Nephron progenitor cell (in vitro differentiated cells): ENCODE results near the gene WAPL.
"Not testable (repeated sequence)": the region's sequence is repeated elsewhere in the genome, so short reads cannot be mapped to it uniquely, and the experiment has no call there.

Experiments
- DNase-seq: peaks from one replicate; pipeline ENCODE4 v3.0.0; 2021
- H3K27ac Mint-ChIP-seq: 2 replicates; pipeline ENCODE4 v1.8.0; 2021; ENCODE audit warnings: mild to moderate bottlenecking, moderate library complexity, mixed read lengths
- H3K27me3 Mint-ChIP-seq: 2 replicates; pipeline ENCODE4 v1.8.0; 2021; ENCODE audit warnings: mild to moderate bottlenecking, low read depth, mixed read lengths; ENCODE audit not compliant: poor library complexity
- H3K36me3 Mint-ChIP-seq: 2 replicates; pipeline ENCODE4 v1.8.0; 2021; ENCODE audit warnings: low read depth, mixed read lengths
- H3K4me1 Mint-ChIP-seq: 2 replicates; pipeline ENCODE4 v1.8.0; 2021; ENCODE audit warnings: mixed read lengths
- H3K4me3 Mint-ChIP-seq: 2 replicates; pipeline ENCODE4 v1.8.0; 2021; ENCODE audit warnings: mild to moderate bottlenecking, moderate library complexity, mixed read lengths
- H3K9me3 Mint-ChIP-seq: 2 replicates; pipeline ENCODE4 v1.8.0; 2021; ENCODE audit warnings: mild to moderate bottlenecking, moderate library complexity, mixed read lengths
- TF ChIP-seq, protein P1 (sequence below): fragments of 200-600 bp; sonication (generic); IDR thresholded peaks from 2 replicates; pipeline ENCODE4 v1.5.0; 2021; ENCODE audit warnings: antibody characterized with exemption

The WAPL gene

GRCh38 chr10:86521678-86522509 is at the start of gene WAPL:
Gene WAPL (minus strand): TSS chr10:86521792. CDS start chr10:86518069, 3,723 bp downstream.
- H3K4me3 Mint-ChIP-seq = peak within 1 kb of the TSS; percentile 98
- H3K27me3 Mint-ChIP-seq = no peaks in the 10 kb centered on the region
- H3K4me1 Mint-ChIP-seq = peaks cover 55% of the 10 kb centered on the region
- H3K9me3 Mint-ChIP-seq = no peaks in the 10 kb centered on the region
- TF ChIP-seq, protein P1, sequence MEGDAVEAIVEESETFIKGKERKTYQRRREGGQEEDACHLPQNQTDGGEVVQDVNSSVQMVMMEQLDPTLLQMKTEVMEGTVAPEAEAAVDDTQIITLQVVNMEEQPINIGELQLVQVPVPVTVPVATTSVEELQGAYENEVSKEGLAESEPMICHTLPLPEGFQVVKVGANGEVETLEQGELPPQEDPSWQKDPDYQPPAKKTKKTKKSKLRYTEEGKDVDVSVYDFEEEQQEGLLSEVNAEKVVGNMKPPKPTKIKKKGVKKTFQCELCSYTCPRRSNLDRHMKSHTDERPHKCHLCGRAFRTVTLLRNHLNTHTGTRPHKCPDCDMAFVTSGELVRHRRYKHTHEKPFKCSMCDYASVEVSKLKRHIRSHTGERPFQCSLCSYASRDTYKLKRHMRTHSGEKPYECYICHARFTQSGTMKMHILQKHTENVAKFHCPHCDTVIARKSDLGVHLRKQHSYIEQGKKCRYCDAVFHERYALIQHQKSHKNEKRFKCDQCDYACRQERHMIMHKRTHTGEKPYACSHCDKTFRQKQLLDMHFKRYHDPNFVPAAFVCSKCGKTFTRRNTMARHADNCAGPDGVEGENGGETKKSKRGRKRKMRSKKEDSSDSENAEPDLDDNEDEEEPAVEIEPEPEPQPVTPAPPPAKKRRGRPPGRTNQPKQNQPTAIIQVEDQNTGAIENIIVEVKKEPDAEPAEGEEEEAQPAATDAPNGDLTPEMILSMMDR = no peak
- peak within 1 kb of the TSS; percentile 97 for H3K27ac Mint-ChIP-seq
- peak; percentile 96 for DNase-seq
- peaks cover 28% of the 10 kb centered on the region for H3K36me3 Mint-ChIP-seq

DNA sequence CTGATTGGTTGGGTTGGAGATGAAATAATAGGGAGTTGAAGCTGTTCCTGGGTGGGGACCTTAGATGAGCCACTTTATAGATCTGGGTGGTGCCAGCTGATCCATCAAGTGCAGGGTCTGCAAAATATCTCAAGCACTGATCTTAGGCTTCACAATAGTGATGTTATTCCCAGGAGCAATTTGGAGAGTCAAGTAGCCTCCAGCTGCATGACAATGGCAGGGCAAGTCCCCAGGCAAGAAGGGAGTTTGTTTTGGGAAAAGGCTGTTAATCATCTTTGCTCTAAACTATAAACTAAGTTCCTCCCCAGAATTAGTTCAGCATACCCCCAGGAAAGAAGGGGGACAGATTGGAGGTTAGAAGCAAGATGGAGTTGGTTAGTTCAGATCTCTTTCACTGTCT is 47.7 kb upstream of the WAPL start:
- H3K27me3 Mint-ChIP-seq = peaks cover 19% of the 10 kb centered on the region
- H3K4me1 Mint-ChIP-seq = no peaks in the 10 kb centered on the region
- H3K27ac Mint-ChIP-seq = no peak overlapping the region
- H3K36me3 Mint-ChIP-seq = no peaks in the 10 kb centered on the region
- no peak overlapping the region for H3K4me3 Mint-ChIP-seq
- TF ChIP-seq, protein P1 = no peak
- no peak for DNase-seq
- H3K9me3 Mint-ChIP-seq = peaks cover 17% of the 10 kb centered on the region

DNA sequence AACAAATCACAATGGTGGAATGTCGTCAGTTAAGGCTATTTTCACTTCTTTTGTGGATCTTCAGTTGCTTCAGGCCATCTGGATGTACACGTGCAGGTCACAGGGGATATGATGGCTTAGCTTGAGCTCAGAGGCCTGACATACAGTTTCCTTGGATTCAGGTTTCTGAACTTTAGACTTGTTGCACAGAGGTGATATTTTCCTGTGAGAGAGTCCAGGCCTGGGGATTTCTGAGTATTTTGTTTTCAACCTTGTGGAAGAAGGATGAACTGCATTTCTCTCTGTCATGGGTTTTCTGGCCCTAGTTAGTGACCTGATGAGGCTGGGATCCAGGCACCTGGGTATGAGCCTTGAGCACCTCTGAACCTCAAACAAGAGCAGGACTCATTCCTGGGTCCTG is 44.9 kb upstream of the WAPL start:
- DNase-seq, H3K4me3 Mint-ChIP-seq, H3K27ac Mint-ChIP-seq, H3K4me1 Mint-ChIP-seq, H3K36me3 Mint-ChIP-seq: not testable (repeated sequence)
- peaks cover 16% of the 10 kb centered on the region for H3K27me3 Mint-ChIP-seq
- H3K9me3 Mint-ChIP-seq = peaks cover 17% of the 10 kb centered on the region

GRCh38 chr10:86563338-86563737 is 41.7 kb upstream of the WAPL start:
- not testable (repeated sequence) for H3K9me3 Mint-ChIP-seq, DNase-seq, H3K4me1 Mint-ChIP-seq, H3K4me3 Mint-ChIP-seq, H3K36me3 Mint-ChIP-seq, H3K27ac Mint-ChIP-seq, H3K27me3 Mint-ChIP-seq

- DNase-seq, H3K36me3 Mint-ChIP-seq, H3K4me3 Mint-ChIP-seq, H3K27me3 Mint-ChIP-seq, H3K9me3 Mint-ChIP-seq, H3K4me1 Mint-ChIP-seq, H3K27ac Mint-ChIP-seq: not testable (repeated sequence)
Measured at GRCh38 chr10:86558695-86559094, 37.1 kb upstream of the WAPL start.

DNA sequence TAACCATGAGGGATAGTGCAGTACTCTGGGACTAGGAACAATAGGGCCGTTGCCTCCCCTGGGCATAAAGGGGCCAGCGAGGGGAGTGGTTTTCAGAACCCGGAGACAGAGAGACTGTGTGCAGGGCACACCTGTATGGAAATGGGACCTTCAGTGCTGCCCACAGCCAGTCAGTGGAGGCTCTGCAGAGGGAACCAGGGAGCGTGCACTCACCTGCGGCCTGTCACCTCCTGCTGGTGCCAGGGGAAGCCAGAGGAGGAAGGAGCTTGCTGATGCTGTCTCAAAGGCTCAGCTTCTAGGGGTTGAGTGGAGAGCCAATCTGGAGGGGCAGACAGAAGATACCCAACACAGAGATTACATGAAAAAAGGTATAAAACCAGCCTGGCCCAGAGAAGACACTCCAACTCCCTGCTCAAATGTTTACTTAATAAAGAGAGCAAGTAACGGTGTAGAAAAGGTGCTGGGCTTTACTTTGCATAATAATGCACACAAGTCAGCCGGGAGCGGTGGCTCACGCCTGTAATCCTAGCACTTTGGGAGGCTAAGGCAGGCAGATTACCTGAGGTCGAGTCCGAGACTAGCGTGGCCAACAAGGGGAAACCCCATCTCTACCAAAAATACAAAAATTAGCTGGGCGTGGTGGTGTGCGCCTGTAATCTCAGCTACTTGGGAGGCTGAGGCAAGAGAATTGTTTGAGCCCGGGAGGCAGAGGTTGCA is 35.5 kb upstream of the WAPL start:
- TF ChIP-seq, protein P1 = no peak
- Mint-ChIP-seq H3K9me3 (no peaks in the 10 kb centered on the region), H3K4me3 (no peak overlapping the region), H3K4me1 (no peaks in the 10 kb centered on the region), H3K27ac (no peak overlapping the region), H3K27me3 (peaks cover 12% of the 10 kb centered on the region), H3K36me3 (no peaks in the 10 kb centered on the region)
- no peak for DNase-seq

DNA sequence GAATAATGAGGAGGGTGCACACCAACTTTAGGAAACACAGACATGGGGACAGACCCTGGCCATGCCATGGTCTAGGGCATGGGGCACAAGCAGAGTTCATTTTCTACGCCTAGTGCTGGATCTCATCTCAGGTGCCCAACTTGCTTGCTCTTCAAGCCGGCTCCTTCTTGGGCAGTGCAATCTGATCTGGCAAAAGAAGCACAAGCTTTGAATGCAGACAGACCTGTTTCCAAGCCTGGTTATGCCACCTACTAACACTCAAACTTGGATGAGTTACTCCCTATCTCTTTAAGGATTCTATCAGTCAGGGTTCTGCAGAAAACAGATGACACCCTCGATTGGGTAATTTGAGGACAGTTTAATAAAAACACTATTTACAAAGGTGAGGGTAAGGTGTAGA is 34.9 kb upstream of the WAPL start:
- Mint-ChIP-seq H3K4me1 (no peaks in the 10 kb centered on the region), H3K36me3 (no peaks in the 10 kb centered on the region), H3K4me3 (no peak overlapping the region), H3K9me3 (no peaks in the 10 kb centered on the region), H3K27me3 (peaks cover 16% of the 10 kb centered on the region), H3K27ac (no peak overlapping the region)
- DNase-seq = no peak
- TF ChIP-seq, protein P1 = no peak
